Type B pancreatic cell (in vitro differentiated cells): ENCODE data around the gene MPDZ. TPM values are rescaled to one million over a fixed set of nuclear protein-coding genes. Genes with fewer than 3 reads are reported as not detected.

Experiments
- DNase-seq: peaks from one replicate; pipeline ENCODE4 v3.0.0; 2021; ENCODE audit warnings: mixed read lengths; ENCODE audit not compliant: unreplicated experiment; ENCODE audit errors: extremely low spot score
- H3K27ac Mint-ChIP-seq: 2 replicates; pipeline ENCODE4 v1.8.0; 2021; ENCODE audit warnings: mild to moderate bottlenecking, mixed read lengths
- H3K27me3 Mint-ChIP-seq: 2 replicates; pipeline ENCODE4 v1.8.0; 2021; ENCODE audit warnings: mixed read lengths
- H3K36me3 Mint-ChIP-seq: 2 replicates; pipeline ENCODE4 v1.8.0; 2021; ENCODE audit warnings: mixed read lengths
- H3K4me1 Mint-ChIP-seq: one replicate; pipeline ENCODE4 v1.8.0; 2021; ENCODE audit warnings: mixed read lengths; ENCODE audit not compliant: unreplicated experiment
- H3K4me3 Mint-ChIP-seq: 2 replicates; pipeline ENCODE4 v1.8.0; 2021; ENCODE audit warnings: mild to moderate bottlenecking, mixed read lengths
- H3K9me3 Mint-ChIP-seq: 2 replicates; pipeline ENCODE4 v1.8.0; 2021; ENCODE audit warnings: mixed read lengths
- total RNA-seq: library from RNA; stranded (reverse); gene quantifications from 2 replicates; pipeline ENCODE4 v1.2.1, GENCODE V29; 2021; ENCODE audit warnings: low replicate concordance
- TF ChIP-seq, protein P1 (sequence below): fragments of 200-600 bp; sonication (generic); conservative IDR thresholded peaks from 2 replicates; pipeline ENCODE4 v1.5.0; 2021; ENCODE audit warnings: antibody characterized with exemption, mild to moderate bottlenecking

MPDZ gene
- total RNA-seq, 1 donor from 2014 or later, result 53.0 TPM

DNA sequence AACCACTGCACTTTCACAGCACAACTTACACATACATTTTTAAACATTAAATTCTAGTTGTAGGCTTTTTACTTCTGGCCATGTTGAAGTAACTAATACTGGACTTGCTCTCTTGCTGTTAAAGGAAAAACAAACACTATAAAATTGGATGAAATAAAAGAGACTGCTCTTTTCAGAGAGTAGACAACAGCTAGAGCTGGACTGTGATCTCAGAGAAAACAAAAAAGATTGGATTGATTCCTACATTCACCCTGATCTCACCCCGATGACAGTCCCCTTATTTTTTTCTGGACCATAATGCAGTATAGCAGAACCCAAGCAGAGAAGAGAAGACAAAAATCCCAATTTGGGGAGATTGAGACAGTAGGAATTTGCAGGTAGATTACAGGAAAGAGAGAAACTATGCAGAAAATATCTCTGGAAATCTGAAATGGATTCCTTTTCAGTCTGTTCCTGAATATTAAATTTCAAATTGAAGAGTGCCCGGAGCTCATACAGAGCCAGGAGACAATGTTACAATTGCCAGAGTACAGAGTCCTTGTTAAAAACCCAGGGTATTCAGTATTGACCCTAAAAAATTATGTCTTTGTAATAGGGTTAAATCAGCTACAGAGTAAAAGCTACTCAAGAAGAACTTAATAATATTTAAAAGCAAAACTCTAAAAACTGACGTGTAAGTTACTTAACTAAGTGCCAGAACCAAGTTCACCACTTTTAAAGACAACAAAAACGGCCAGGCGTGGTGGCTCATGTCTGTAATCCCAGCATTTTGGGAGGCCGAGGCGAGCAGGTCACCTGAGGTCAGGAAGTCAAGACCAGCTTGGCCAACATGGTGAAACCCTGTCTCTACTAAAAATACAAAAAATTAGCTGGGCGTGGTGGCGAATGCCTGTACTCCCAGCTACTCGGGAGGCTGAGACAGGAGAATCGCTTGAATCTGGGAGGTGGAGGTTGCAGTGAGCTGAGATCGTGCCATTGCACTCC is 208.6 kb downstream of the MPDZ start:
- H3K36me3 Mint-ChIP-seq, result no peaks in the 10 kb centered on the region
- H3K27ac Mint-ChIP-seq, result no peak overlapping the region
- H3K27me3 Mint-ChIP-seq, result no peaks in the 10 kb centered on the region

DNA sequence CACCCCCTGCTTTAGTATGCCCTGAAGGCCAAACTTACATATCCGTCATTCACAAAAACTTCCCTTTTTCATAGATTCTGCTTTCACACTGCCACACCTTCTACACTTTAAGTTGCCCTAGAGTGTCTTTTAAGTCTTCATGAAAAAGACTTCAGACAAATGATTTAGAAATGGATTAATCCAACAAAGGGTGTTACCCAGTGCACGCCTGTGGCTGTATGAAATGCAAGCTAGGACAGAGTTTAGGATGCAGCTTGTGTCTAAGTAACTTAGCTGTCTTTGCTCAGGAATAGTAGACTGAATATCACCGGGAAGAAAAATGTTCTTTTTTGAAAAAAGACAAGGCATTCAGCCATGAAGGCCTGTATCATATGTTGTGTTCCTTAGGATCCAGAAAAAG is 210.0 kb downstream of the MPDZ start:
- H3K4me1 Mint-ChIP-seq, result peaks cover 8% of the 10 kb centered on the region
- no peak overlapping the region for H3K4me3 Mint-ChIP-seq
- no peak overlapping the region for H3K27ac Mint-ChIP-seq
- no peaks in the 10 kb centered on the region for H3K27me3 Mint-ChIP-seq
- H3K36me3 Mint-ChIP-seq, result no peaks in the 10 kb centered on the region
- DNase-seq, result no peak
- TF ChIP-seq, protein P1, sequence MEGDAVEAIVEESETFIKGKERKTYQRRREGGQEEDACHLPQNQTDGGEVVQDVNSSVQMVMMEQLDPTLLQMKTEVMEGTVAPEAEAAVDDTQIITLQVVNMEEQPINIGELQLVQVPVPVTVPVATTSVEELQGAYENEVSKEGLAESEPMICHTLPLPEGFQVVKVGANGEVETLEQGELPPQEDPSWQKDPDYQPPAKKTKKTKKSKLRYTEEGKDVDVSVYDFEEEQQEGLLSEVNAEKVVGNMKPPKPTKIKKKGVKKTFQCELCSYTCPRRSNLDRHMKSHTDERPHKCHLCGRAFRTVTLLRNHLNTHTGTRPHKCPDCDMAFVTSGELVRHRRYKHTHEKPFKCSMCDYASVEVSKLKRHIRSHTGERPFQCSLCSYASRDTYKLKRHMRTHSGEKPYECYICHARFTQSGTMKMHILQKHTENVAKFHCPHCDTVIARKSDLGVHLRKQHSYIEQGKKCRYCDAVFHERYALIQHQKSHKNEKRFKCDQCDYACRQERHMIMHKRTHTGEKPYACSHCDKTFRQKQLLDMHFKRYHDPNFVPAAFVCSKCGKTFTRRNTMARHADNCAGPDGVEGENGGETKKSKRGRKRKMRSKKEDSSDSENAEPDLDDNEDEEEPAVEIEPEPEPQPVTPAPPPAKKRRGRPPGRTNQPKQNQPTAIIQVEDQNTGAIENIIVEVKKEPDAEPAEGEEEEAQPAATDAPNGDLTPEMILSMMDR, result no peak
- H3K9me3 Mint-ChIP-seq, result peaks cover 4% of the 10 kb centered on the region

More for the DNA sequence above, 208.6 kb downstream of the MPDZ start:
- Mint-ChIP-seq H3K9me3 (peaks cover 4% of the 10 kb centered on the region), H3K4me3 (no peak overlapping the region), H3K4me1 (peaks cover 8% of the 10 kb centered on the region)
- TF ChIP-seq, protein P1, result no peak
- no peak for DNase-seq

DNA sequence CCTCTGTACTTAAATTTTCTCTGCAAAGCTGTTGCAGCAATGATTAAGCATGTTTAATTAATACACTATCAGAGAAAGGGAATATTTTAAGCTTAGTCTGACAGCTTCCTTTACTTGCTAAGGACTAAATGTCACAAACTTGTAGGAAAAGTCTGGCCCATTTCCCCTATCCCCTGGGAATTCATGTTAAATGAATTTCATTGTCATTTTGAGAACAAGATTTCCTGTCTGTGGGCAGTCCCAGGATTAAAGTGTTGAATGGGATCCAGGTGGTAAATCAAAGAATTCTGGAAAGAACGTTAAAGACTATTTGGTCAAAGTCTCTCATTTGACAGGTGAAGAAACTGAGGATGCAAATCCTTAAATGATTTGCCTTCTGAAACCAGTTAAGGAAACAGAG is 214.8 kb downstream of the MPDZ start:
- TF ChIP-seq, protein P1, result no peak
- H3K36me3 Mint-ChIP-seq, result no peaks in the 10 kb centered on the region
- H3K4me3 Mint-ChIP-seq, result no peak overlapping the region
- H3K9me3 Mint-ChIP-seq, result peaks cover 4% of the 10 kb centered on the region
- H3K27ac Mint-ChIP-seq, result no peak overlapping the region
- DNase-seq, result no peak
- H3K27me3 Mint-ChIP-seq, result peaks cover 22% of the 10 kb centered on the region
- H3K4me1 Mint-ChIP-seq, result no peaks in the 10 kb centered on the region

DNA sequence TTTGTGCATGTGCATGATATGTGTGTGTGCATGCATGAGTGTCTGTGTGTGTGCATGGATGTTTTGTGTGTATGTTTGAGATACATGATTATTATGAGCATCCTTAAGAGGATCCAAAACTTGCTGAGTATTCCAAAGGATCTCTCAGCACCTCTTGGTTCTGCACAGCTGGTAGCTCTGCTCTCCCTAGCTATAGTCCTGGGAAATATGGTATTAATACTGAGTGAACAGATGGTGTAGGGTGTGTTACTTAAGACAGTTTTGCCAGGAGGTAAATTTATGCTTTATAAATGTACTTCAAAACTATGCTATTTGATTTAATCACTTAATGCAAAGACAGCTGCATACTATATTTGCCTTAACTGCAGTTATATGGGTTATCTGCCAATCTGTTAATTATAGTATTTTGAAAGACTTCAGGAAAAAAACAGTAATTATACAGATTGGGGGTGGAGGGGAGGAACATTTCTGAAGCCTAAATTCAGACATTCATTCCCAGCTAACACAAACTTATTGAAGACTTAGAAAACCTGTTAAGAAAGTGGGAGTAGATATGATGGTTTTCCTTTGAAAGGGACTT is 215.5 kb downstream of the MPDZ start:
- TF ChIP-seq, protein P1, result no peak
- peaks cover 4% of the 10 kb centered on the region for H3K9me3 Mint-ChIP-seq
- H3K36me3 Mint-ChIP-seq, result no peaks in the 10 kb centered on the region
- no peak overlapping the region for H3K4me3 Mint-ChIP-seq
- no peaks in the 10 kb centered on the region for H3K4me1 Mint-ChIP-seq
- peaks cover 22% of the 10 kb centered on the region for H3K27me3 Mint-ChIP-seq
- DNase-seq, result no peak
- H3K27ac Mint-ChIP-seq, result no peak overlapping the region

DNA sequence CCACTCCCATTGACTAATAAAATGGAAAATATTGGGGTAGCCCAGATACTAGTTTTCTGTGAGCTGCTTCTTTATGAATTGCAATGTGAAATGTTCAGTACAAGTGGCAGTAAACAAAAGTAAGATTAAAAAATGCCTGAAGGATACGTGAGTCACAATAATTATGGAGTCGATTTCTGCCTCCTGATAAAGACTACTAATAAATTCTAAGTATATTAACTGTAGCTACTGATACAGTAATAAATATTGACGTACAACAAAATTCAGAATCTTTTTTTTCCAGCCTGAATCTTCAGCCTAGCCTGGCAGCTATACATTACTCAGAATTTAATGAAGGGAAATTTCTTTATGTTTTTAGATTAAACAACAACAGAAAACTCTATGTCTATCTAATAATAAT is 218.1 kb downstream of the MPDZ start:
- DNase-seq, result no peak
- H3K27ac Mint-ChIP-seq, result no peak overlapping the region
- H3K36me3 Mint-ChIP-seq, result no peaks in the 10 kb centered on the region
- no peaks in the 10 kb centered on the region for H3K4me1 Mint-ChIP-seq
- no peak overlapping the region for H3K4me3 Mint-ChIP-seq
- TF ChIP-seq, protein P1, result no peak
- no peaks in the 10 kb centered on the region for H3K9me3 Mint-ChIP-seq
- H3K27me3 Mint-ChIP-seq, result peaks cover 22% of the 10 kb centered on the region
